Mesendoderm (in vitro differentiated cells): ENCODE measurements around the gene PPP4R1.

Experiments
- DNase-seq: peaks from one replicate; pipeline ENCODE4 v3.0.0; 2013
- H2AK5ac ChIP-seq: 2 replicates; pipeline ENCODE4 v1.6.1; 2013; ENCODE audit warnings: low read length, inconsistent platforms
- H2BK120ac ChIP-seq: 2 replicates; pipeline ENCODE4 v1.6.1; 2013; ENCODE audit warnings: low read depth, mild to moderate bottlenecking, low read length, moderate library complexity, mixed read lengths
- H2BK15ac ChIP-seq: replicated peaks from 2 replicates; pipeline ENCODE4 v1.6.1; 2013; ENCODE audit warnings: low read depth, mild to moderate bottlenecking, moderate library complexity
- H2BK5ac ChIP-seq: 2 replicates; pipeline ENCODE4 v1.6.1; 2013; ENCODE audit warnings: low read length, inconsistent platforms
- H3K18ac ChIP-seq: 2 replicates; pipeline ENCODE4 v1.6.1; 2013; ENCODE audit warnings: mild to moderate bottlenecking, low read length, mixed read lengths
- H3K23ac ChIP-seq: one replicate; pipeline ENCODE4 v1.6.1; 2013; ENCODE audit warnings: low read length
- H3K27ac ChIP-seq: 2 replicates; pipeline ENCODE4 v1.5.1; 2013; ENCODE audit warnings: low read depth, mild to moderate bottlenecking, inconsistent platforms, low read length, moderate library complexity
- H3K27me3 ChIP-seq: 2 replicates; pipeline ENCODE4 v1.6.1; 2013; ENCODE audit warnings: low read length, control low read depth, mild to moderate bottlenecking, inconsistent platforms; ENCODE audit not compliant: insufficient read depth, poor library complexity
- H3K36me3 ChIP-seq: 2 replicates; pipeline ENCODE4 v1.6.1; 2013; ENCODE audit warnings: low read length, inconsistent platforms; ENCODE audit not compliant: control insufficient read depth, insufficient read depth
- H3K4ac ChIP-seq: one replicate; pipeline ENCODE4 v1.6.1; 2013; ENCODE audit warnings: low read depth, mild to moderate bottlenecking, low read length, moderate library complexity
- H3K4me1 ChIP-seq: 2 replicates; pipeline ENCODE4 v1.6.1; 2013; ENCODE audit warnings: low read depth, low read length, inconsistent platforms; ENCODE audit not compliant: control insufficient read depth
- H3K4me2 ChIP-seq: 2 replicates; pipeline ENCODE4 v1.6.1; 2013; ENCODE audit warnings: low read length
- H3K4me3 ChIP-seq: 2 replicates; pipeline ENCODE4 v1.5.1; 2013; ENCODE audit warnings: mild to moderate bottlenecking, low read length
- H3K56ac ChIP-seq: one replicate; pipeline ENCODE4 v1.6.1; 2013; ENCODE audit warnings: low read length
- H3K79me1 ChIP-seq: 2 replicates; pipeline ENCODE4 v1.6.1; 2013; ENCODE audit warnings: low read length, inconsistent platforms
- H3K79me2 ChIP-seq: 2 replicates; pipeline ENCODE4 v1.6.1; 2013; ENCODE audit warnings: mild to moderate bottlenecking, low read length; ENCODE audit not compliant: control insufficient read depth, insufficient read depth
- H3K9ac ChIP-seq: 2 replicates; pipeline ENCODE4 v1.6.1; 2013; ENCODE audit warnings: low read length, inconsistent platforms
- H4K5ac ChIP-seq: one replicate; pipeline ENCODE4 v1.6.1; 2013; ENCODE audit warnings: low read length
- H4K8ac ChIP-seq: one replicate; pipeline ENCODE4 v1.6.1; 2013; ENCODE audit warnings: low read depth, mild to moderate bottlenecking, control low read depth, low read length, moderate library complexity
- WGBS: extraction: QIAGEN DNeasy Blood & Tissue Kit; methylation state at CpG from one replicate; pipeline ENCODE4 v1.1.7; 2013; ENCODE audit warnings: low lambda C conversion rate, missing lambda C conversion rate; ENCODE audit not compliant: insufficient coverage; ENCODE audit errors: extremely low coverage; 5-methylcytosine and 5-hydroxymethylcytosine counted together

Gene PPP4R1

DNA sequence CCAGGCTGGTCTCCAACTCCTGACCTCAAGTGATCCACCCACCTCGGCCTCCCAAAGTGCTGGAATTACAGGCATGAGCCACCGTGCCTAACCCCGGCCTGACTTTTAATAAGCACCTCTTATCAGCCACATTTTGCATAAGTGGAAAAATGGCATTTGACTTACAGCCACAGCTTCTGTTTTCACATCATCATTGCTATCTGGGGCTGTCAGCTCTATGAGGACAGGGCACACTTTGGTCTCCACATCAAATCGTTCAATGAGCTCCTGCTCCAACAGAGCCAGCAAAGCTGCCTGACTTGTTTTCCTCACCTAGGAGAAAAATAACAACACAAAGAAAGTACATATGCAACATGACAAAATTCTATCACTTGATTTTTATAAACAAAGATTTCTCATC is 26.4 kb downstream of the PPP4R1 start:
- no peak overlapping the region for H3K18ac ChIP-seq
- no peak overlapping the region for H2AK5ac ChIP-seq
- no peak overlapping the region for H3K27ac ChIP-seq
- H3K4me1 ChIP-seq, result no peaks in the 10 kb centered on the region
- H3K23ac ChIP-seq, result no peak overlapping the region
- H3K79me2 ChIP-seq, result no peaks in the 10 kb centered on the region
- H3K9ac ChIP-seq, result no peak overlapping the region
- peaks cover 2% of the 10 kb centered on the region for H3K79me1 ChIP-seq
- no peak overlapping the region for H2BK120ac ChIP-seq
- H2BK15ac ChIP-seq, result no peak overlapping the region
- H3K4ac ChIP-seq, result no peak overlapping the region
- no peak overlapping the region for H4K5ac ChIP-seq
- H4K8ac ChIP-seq, result no peak overlapping the region
- H2BK5ac ChIP-seq, result no peak overlapping the region
- H3K56ac ChIP-seq, result no peak overlapping the region
- H3K4me3 ChIP-seq, result no peak overlapping the region
- no peak for DNase-seq
- no CpG with 5 or more reads among the region's 4 CpGs for WGBS
- no peak overlapping the region for H3K4me2 ChIP-seq
- no peaks in the 10 kb centered on the region for H3K36me3 ChIP-seq
- H3K27me3 ChIP-seq, result no peaks in the 10 kb centered on the region

GRCh38 chr18:9586814-9587213 is 27.5 kb downstream of the PPP4R1 start:
- Histone ChIP-seq H3K27ac (no peak overlapping the region), H3K79me2 (no peaks in the 10 kb centered on the region), H2BK120ac (no peak overlapping the region), H3K4me2 (no peak overlapping the region), H2AK5ac (no peak overlapping the region), H4K8ac (no peak overlapping the region), H2BK15ac (no peak overlapping the region), H3K56ac (no peak overlapping the region), H3K36me3 (no peaks in the 10 kb centered on the region), H3K4ac (no peak overlapping the region), H3K4me1 (no peaks in the 10 kb centered on the region), H3K18ac (no peak overlapping the region), H4K5ac (no peak overlapping the region), H3K27me3 (no peaks in the 10 kb centered on the region), H3K23ac (no peak overlapping the region), H3K4me3 (no peak overlapping the region), H2BK5ac (no peak overlapping the region), H3K79me1 (no peaks in the 10 kb centered on the region), H3K9ac (no peak overlapping the region)
- no CpG with 5 or more reads among the region's 3 CpGs for WGBS
- no peak for DNase-seq

- H3K4me1 ChIP-seq, result no peaks in the 10 kb centered on the region
- no CpG with 5 or more reads among the region's 7 CpGs for WGBS
- no peak overlapping the region for H3K4ac ChIP-seq
- H3K79me1 ChIP-seq, result peaks cover 2% of the 10 kb centered on the region
- no peak overlapping the region for H2BK15ac ChIP-seq
- H3K4me2 ChIP-seq, result no peak overlapping the region
- H3K18ac ChIP-seq, result no peak overlapping the region
- H3K9ac ChIP-seq, result no peak overlapping the region
- no peaks in the 10 kb centered on the region for H3K27me3 ChIP-seq
- H3K36me3 ChIP-seq, result peaks cover 2% of the 10 kb centered on the region
- no peak overlapping the region for H2AK5ac ChIP-seq
- no peak overlapping the region for H2BK5ac ChIP-seq
- H3K27ac ChIP-seq, result no peak overlapping the region
- H4K8ac ChIP-seq, result no peak overlapping the region
- H3K56ac ChIP-seq, result no peak overlapping the region
- H2BK120ac ChIP-seq, result no peak overlapping the region
- no peaks in the 10 kb centered on the region for H3K79me2 ChIP-seq
- H4K5ac ChIP-seq, result no peak overlapping the region
- no peak overlapping the region for H3K23ac ChIP-seq
- H3K4me3 ChIP-seq, result no peak overlapping the region
- DNase-seq, result no peak
These were observed 32.7 kb downstream of the PPP4R1 start for GRCh38 chr18:9581667-9582066.

- H3K4me2 ChIP-seq, result no peak overlapping the region
- no peak overlapping the region for H2BK5ac ChIP-seq
- no peak overlapping the region for H3K23ac ChIP-seq
- no peak overlapping the region for H3K4me3 ChIP-seq
- no peak overlapping the region for H3K9ac ChIP-seq
- H2AK5ac ChIP-seq, result no peak overlapping the region
- no peaks in the 10 kb centered on the region for H3K27me3 ChIP-seq
- no peak overlapping the region for H2BK15ac ChIP-seq
- no peak overlapping the region for H2BK120ac ChIP-seq
- peaks cover 2% of the 10 kb centered on the region for H3K79me1 ChIP-seq
- peaks cover 2% of the 10 kb centered on the region for H3K36me3 ChIP-seq
- peak; percentile 38 for DNase-seq
- peaks cover 5% of the 10 kb centered on the region for H3K4me1 ChIP-seq
- no peak overlapping the region for H4K5ac ChIP-seq
- H3K18ac ChIP-seq, result no peak overlapping the region
- H3K56ac ChIP-seq, result no peak overlapping the region
- no peak overlapping the region for H4K8ac ChIP-seq
- no peaks in the 10 kb centered on the region for H3K79me2 ChIP-seq
- no peak overlapping the region for H3K27ac ChIP-seq
- no peak overlapping the region for H3K4ac ChIP-seq
These were observed 36.1 kb downstream of the PPP4R1 start for GRCh38 chr18:9578306-9578705.

DNA sequence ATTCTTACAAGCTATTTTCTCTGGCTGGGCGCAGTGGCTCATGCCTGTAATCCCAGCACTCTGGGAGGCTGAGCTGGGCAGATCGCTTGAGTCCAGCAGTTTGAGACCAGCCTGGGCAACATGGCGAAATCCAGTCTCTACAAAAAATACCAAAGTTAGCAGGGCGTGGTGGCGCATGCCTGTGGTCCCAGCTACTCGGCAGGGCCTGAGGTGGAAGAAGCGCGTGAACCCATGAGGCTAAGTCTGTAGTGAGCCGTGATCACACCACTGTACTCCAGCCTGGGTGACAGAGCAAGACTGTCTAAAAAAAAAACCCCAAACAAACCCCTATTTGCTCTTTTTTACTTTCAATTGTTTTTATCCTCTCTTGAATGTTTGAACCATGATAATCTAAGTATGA is 37.0 kb downstream of the PPP4R1 start:
- Histone ChIP-seq H3K4me1 (peaks cover 5% of the 10 kb centered on the region), H4K5ac (no peak overlapping the region), H3K4me3 (no peak overlapping the region), H3K79me1 (peaks cover 2% of the 10 kb centered on the region), H2BK120ac (no peak overlapping the region), H3K9ac (no peak overlapping the region), H3K56ac (peak overlapping the region; percentile 11), H2BK5ac (no peak overlapping the region), H3K18ac (no peak overlapping the region), H3K79me2 (no peaks in the 10 kb centered on the region), H2AK5ac (no peak overlapping the region), H3K27me3 (no peaks in the 10 kb centered on the region), H3K4me2 (no peak overlapping the region), H3K23ac (no peak overlapping the region), H2BK15ac (no peak overlapping the region), H3K27ac (no peak overlapping the region), H3K36me3 (peaks cover 2% of the 10 kb centered on the region), H4K8ac (no peak overlapping the region), H3K4ac (no peak overlapping the region)
- no CpG with 5 or more reads among the region's 9 CpGs for WGBS
- DNase-seq, result peak; percentile 36

- Histone ChIP-seq H3K4me3 (no peak overlapping the region), H2BK15ac (no peak overlapping the region), H3K79me1 (no peaks in the 10 kb centered on the region), H3K4me1 (peaks cover 5% of the 10 kb centered on the region), H3K4ac (no peak overlapping the region), H2BK5ac (no peak overlapping the region), H3K18ac (no peak overlapping the region), H4K5ac (no peak overlapping the region), H2BK120ac (no peak overlapping the region), H2AK5ac (no peak overlapping the region), H3K9ac (no peak overlapping the region), H3K56ac (no peak overlapping the region), H3K23ac (no peak overlapping the region), H3K79me2 (no peaks in the 10 kb centered on the region), H3K36me3 (peaks cover under 1% of the 10 kb centered on the region), H3K4me2 (no peak overlapping the region), H3K27me3 (no peaks in the 10 kb centered on the region), H4K8ac (no peak overlapping the region), H3K27ac (no peak overlapping the region)
- no CpG with 5 or more reads among the region's 5 CpGs for WGBS
- DNase-seq, result peak; percentile 75
These were observed 38.8 kb downstream of the PPP4R1 start for GRCh38 chr18:9575558-9575957.
